ENCODE results near the gene IFT80.
A peak's percentile ranks its signal among the peaks of the same experiment; 100 is the strongest.
"Not testable (repeated sequence)": the region's sequence is repeated elsewhere in the genome, so short reads cannot be mapped to it uniquely, and the experiment has no call there.

The IFT80 gene

DNA sequence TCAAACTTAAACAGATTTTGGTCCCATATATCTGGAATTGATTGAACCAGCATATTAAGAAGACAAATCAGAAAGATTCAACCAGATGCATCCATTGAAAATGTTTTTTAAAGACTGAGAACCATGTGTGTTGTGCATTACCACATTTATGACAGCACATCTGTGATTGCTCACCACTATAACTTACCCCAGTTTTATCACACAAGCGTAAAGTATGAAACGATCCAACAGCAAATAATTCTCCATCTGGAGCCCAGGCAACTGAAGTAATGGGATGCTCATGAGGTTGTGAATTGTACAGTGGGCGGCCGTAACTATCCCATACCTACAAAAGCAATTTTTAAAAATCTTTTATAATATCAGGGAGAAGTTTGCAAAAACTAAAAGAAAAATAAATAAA lies 43.2 kb downstream of the IFT80 start:
- DNase-seq = no peak

DNA sequence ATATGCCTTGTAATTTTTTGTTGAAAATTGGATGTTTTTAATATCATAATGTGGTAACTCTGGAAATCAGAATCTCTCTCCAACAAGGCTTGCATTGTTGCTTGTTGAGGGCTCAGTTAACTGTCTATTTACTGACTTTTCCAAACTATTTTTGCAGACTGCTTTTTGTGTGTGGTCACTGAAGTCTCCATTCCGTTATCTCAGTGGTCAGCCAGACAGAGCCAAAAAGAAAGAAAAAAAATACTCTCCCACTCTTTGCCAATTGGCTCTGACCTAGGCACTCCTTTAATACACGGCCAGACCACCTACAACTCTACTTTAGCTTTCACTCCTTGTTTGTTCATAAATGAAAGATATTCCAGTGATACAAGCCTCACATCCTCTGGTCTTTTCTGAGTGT lies 52.5 kb downstream of the IFT80 start:
- DNase-seq = no peak

DNA sequence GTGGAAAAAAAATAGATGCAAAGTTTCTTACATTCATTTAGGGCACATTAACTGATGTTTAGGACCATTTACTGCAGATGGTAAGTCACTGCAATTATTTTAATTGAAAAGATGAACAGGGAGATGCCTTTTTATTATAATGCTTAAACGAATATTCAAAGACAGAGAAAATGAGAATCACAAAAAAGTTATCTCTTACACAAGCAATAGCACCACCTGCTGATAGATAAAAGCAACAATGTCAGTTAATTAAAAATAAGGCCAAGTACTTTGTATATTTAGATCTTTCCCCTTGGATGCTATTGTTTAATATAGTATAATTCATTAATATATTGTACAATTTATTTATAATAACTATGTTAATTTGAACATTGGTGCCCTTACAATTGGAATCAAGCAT lies 55.9 kb downstream of the IFT80 start:
- DNase-seq = no peak

DNA sequence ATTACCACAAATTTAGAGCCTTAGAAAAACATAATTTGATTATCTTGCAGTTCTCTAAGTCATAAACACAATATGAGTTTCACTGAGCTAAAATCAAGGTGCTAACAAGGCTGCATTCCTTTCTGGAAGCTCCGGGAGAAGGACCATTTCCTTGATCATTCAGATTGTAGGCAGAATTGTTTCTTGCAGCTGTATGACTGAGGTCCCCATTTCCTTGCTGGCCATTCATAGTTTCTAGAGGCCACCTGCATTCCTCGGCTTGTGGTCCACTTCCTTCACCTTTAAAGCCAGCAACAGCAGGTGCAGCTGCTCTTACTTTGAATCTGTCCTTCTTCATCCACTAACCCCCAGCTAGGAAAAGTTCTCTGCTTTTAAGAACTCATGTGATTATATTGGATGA lies 58.7 kb downstream of the IFT80 start:
- DNase-seq = no peak

DNA sequence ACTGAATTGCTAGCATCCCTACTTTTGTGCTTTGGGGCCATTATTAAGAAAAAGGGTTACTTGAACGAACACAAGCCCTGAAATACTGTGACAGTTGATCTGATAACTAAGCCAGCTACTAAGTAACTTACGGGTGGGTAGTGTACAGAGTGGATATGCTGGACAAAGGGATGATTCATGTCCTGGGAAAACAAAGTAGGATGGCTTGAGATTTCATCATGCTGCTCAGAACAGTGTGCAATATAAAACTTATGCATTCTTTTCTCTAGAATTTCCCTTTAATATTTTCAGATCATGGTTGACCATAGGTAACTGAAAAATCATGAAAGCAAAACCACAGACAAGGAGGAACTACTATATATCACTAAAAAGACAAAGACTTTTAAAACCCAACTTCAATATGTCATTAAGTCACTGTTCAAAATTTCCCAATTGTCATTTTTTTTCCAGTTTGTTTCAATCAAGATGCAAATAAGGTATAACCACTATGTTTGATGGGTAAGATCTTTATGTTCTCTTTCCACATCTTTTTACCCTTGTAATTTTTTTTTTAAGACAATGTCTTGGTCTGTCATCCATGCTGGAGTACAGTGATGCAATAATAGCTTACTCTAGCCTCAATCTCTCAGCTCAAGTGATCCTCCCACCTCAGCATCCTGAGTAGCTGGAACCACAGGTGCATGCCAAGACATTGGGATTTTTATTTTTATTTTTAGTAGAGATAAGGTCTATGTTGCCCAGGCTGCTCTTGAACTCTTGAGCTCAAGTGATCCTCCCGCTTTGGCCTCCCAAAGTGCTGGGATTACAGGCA lies 67.7 kb downstream of the IFT80 start:
- no peak for DNase-seq

DNA sequence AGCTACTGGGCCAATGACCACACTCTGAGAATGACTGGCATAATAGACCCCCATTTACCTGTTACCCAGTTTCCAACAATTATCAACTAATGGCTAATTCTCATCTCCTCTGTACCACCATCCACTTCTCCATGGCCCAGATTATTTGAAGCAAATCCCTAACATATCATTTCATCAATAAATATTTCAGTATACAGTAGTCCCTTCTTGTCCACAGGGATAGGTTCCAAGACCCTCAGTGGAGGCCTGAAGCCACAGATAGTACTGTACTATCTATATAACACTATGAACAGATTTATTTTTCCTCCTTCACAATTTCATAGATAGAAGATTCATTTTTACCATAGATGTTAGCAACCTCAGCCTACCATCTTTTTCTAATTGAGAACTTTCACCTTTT lies 68.3 kb downstream of the IFT80 start:
- DNase-seq = no peak

DNA sequence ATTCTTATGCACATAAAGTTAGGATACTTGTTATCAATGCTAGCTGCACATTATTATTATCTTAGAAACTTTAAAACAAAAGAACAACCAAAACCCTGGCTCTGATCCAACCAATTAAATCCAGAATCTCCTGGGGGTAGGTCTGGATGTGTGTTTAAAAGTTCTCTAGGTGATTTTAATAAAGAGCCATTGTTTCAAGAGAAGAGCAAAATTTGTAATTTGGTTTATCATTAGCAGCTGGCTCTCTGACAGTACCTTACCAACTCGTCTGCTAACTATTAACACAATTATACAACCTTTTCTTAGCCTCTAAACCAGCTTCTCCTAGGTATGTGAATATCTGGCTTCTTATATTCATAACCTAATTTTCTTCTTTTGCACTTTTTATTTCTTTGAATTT lies 68.9 kb downstream of the IFT80 start:
- DNase-seq = no peak

DNA sequence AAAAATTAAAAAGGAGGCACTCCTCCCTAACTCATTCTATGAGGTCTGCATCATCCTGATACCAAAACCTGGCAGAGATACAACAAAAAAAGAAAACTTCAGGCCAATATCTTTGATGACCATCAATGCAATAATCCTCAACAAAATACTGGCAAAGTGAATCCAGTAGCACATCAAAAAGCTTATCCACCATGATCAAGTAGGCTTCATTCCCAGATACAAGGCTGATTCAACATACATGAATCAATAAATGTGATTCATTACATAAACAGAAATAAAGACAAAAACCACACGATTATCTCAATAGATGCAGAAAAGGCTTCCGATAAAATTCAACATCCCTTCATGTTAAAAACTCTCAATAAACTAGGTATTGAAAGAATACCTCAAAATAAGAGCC lies 72.7 kb downstream of the IFT80 start:
- DNase-seq = not testable (repeated sequence)

DNA sequence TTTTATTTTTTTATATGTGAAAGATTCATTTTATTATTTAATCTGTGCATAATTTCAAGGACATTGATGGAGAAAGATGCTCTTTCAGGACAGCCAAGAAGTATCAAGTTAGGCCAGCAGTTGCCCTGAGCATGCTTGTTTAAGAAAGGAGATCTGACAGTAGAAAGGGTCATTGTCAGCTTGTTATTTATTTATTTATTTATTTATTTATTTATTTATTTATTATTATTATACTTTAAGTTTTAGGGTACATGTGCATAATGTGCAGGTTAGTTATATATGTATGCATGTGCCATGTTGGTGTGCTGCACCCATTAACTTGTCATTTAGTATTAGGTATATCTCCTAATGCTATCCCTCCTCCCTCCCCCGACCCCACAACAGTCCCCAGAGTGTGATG lies 77.2 kb downstream of the IFT80 start:
- DNase-seq = not testable (repeated sequence)

DNA sequence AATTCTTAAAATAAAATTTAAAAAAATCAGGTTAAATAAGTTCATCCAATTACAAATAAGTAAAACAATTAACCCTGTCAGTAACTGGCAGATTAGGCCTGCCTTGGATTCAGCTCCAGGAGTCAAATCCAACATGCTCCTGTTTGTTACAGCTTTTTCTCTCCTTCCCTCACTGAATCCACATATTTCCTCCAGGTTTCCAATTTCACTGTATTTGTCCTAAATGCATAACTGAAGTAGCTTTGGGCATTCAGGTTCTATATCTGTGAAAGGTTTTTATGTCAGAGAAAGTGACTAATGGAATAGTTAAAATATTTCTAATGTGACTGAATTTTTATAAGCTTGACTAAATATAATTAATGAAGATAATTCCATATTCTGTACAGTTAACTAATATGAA lies 79.7 kb downstream of the IFT80 start:
- no peak for DNase-seq

DNA sequence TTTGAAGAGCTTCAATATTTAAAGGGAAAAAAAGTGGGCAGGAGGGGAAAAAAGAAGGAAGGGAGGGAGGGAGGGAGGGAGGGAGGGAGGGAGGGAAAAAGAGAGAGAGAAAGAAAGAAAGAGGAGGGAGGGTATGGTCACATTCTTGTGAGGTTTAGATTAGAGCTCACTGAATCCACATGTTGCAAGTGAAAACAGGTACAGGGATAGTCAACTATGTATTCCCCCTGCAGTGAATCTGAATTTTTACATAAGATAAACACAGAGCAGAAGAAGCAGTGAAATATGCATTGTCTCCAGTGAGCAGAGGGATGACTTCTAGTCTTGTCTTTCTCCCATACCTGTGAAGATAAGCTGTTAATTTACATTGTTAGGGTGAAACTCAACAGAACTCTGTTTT lies 84.0 kb downstream of the IFT80 start:
- no peak for DNase-seq

DNA sequence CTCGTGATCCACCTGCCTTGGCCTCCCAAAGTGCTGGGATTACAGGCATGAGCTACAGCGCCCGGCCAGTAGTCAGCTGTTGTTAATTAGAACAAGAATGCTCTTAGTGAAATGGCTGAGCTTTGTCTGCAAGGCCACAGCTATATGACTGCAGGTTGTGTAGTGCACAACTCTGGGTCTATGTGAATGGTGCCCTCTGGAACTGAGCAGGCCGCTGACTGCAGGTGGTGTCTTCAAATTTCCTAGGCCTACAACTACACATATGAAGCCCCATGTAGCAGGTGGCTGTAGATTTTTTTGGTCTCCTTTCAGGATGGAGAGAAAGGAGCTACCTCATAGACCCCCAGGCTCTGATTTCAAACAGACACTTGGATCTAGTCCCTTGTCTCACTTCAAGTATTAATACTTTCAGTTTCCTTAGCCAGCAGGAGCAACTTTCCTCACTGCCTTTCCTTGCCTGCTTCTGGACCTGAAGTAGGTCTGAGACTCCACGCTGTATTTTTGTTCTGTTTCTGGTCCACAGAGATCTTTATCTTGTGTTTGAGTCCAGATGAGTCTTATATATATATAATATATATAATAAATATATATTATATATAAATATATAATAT lies 86.9 kb downstream of the IFT80 start:
- peak; percentile 1 for DNase-seq

DNA sequence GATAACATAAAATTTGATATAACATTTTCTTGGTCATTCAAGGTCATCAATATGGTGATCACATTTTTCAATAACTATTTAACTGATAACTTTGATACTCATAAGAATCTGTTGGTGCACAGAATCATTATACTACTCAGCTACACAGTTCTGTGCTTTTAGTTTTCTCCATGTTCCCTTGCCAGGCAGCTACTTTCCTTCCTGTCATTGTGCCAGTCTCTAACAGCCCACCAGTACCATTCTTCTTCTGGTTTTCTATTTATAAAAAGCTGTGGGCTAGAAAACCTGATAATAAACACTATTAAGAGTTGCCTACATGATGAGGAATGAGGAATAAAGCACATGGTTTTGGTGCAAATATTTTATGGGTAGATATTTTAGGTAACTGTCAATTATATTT lies 96.2 kb downstream of the IFT80 start:
- DNase-seq = no peak

DNA sequence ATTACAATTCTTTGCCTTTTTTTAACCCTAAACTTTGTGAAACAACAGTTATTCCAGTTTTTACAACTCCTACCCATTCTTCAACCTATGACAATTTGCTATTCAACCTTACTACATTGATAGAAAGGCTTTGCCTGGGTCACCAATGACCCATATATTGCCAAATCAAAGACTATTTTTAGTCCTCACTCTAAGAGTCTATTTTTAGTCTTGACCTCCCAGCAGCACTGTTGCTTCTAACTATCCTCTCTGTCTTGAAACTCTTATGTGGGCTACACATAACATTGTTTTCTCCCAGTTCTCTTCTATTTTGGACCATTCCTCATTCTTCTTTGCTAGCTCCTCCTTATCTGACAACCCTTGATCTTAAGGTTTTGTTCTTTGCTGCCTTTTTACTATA lies 102.4 kb downstream of the IFT80 start:
- no peak for DNase-seq

DNA sequence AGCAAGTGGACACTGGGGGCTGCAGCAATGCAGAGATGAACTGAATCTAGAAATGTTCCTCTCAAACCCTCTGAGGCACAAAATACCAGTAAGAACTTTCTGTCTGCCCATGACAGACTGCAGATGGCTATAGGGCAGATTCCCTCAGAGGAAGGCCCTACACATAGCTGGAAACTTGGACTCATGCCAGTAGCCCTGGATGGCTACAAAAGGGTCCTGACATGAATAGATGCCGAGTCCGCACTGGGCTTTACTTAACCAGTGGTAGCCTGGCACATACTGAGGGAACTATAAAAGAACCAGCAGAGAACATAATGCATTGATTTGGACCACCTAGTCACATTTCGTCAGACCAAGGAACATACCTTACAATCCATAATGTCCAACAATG lies 107.1 kb downstream of the IFT80 start:
- no peak for DNase-seq

DNA sequence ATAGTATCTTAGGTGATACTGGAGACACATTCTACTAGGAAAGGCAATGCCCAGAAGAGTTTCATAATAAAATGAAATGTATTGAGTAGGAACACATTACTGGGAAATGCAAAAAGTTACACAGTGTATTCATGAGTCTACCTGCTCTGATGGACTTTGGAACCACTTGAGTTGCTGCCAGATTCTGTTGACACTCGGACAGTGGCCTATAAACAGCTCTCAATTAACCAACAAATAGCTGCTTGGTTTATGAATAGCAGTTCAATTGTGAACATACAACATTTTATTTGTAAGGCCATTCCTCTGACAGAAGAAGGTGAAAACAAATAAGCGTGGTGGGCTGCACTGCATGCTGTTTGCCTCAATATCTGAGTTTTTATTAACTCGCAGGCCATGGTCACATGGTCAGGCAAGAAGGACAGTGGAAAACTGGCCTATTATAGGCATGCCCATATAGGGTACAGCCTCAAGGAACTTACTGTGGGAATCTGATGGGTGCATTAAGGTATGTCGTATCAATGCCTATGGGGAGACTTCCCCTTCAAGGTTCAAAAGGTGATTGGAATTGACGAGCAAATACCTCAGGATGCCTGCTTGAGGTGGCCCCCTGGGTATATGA lies 107.6 kb downstream of the IFT80 start:
- no peak for DNase-seq

DNA sequence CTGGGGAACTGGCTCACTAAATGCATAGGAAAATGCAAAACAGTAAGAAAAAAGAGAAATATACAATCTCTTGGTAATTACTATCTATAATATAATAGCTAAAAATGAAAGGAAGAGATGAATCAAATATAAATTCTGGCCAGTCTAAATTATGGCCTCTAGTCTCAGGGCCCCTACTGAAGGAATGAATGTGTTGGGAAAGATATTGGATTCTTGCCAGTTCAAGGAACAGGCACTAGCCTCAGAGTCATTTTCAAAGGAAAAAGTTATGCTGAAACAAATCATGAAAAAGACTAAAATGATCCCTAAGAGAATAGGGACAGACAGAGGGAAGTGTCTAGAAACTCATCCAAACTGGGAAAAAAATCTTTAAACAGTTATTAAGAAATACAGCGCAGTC lies 111.4 kb downstream of the IFT80 start:
- no peak for DNase-seq

DNA sequence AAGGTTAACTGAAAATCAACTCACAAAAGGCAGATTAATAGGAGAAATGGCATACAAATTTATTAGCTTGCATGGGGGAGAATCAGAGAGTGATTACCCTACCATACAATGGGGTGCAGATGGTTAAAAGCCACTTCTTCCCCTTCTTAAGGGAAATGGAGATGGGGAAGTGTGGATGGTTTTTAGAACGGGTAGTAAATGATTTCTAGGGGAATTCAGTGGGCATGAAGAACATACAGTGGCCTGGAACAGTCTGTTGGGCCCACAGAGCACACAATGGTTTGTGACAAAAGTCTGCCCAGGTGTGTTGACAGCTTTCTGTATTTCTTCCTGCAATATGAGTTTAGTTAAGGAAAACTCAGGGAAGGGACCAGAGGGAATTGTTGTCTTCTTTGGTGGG lies 112.8 kb downstream of the IFT80 start:
- no peak for DNase-seq

DNA sequence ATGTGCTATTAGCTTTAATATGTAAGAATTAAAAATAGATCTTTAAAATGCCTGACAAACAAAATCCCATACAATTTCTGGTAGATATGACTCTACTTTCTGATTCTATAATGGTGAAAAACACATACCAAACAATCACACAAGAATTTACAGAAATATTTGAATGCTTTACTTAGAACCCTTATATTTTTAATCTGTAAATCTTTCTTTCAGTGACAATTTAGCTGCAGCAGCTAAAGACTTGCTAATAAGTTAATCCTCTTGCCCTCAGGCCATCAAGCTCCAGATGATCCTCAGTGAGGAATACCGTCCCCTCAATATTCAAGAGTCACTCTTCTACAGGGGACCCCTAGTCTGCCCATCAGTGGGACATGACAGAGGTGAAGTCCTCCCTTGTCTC lies 118.2 kb downstream of the IFT80 start:
- DNase-seq = no peak

DNA sequence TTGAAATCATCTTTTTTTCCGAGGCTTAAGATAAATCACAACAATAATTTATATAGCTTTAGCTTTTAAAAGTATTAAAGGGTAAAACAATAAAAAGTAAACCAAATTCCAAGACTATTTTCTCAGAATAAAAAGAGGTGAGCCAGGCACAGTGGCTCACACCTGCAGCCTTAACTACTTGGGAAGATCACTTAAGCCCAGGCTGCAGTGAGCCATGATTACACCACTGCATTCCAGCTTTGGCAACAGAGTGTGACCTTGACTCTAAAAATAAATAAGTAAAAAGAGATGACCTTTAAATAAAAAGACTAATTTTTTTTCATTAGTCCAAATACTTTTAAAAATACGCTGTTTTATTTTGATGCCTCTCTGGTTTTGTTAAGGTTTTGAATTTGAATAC lies 119.4 kb downstream of the IFT80 start:
- DNase-seq = no peak

DNA sequence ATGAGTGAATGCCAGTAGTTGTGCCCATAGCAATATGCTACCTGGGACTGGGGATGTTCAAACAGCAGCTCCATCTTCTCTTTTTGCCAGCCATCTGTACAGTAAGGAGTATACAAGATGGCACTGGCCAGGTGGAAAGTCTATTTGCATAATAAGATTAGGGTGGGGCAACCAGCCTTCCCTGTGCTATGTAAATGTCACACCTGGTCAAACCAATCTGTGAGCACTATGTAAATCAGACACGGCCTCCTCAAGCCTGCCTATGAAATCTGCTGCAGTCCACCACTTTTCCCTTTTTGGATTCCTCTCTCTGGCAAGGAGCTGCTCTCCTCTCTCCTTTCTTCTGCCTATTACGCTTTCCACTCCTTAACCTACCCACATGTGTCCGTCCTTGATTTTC lies 120.8 kb downstream of the IFT80 start:
- DNase-seq = no peak

DNA sequence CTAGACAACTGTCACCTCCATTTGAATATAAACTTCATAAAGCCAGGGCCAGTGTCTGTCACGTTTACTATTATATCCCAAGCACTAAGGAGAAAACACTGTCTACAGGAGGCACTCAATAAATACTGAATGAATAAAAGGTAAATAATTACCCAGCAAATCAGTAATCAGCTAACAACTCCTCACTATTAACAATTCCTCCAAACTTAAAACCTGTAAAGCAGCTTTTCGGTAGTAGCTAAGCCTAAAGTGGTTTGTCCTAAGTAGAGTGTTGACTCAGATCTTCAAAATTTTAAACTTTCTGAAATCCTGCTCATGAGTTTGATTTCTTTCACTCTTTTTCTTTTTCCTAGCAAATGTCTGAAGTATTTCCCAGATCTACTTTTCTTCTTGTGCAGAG lies 133.9 kb downstream of the IFT80 start:
- DNase-seq = no peak

DNA sequence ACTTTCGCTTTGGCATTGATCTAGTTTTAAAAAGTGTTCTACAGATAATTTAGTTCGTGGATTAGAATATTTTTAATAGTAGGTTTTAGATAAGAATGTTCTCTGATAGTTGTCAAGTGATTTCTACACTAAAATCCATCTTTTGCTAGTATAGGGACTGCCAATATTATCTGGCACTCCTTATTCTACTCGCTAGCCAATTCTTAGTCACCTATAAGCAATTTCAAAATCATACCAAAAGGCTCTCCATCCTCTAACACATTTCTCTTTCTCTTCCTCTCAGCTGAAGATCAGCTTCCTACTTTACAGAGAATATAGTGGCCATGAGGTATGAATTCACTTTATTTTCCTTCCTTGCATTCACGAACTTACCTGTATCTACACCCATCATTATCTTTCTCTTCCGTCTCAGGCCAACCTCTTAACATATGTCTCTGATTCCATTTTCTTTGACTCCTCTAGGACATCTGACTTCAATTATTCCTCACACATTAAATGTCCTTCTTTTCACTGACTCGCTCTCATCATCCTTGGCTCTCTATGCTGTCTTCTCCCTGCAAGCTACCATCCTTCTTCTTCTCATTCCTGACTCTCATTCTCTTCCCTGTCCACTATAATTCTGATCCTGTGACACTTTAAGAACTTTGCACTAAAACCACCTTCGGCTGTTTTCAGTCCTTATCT lies 138.3 kb downstream of the IFT80 start:
- DNase-seq = no peak

DNA sequence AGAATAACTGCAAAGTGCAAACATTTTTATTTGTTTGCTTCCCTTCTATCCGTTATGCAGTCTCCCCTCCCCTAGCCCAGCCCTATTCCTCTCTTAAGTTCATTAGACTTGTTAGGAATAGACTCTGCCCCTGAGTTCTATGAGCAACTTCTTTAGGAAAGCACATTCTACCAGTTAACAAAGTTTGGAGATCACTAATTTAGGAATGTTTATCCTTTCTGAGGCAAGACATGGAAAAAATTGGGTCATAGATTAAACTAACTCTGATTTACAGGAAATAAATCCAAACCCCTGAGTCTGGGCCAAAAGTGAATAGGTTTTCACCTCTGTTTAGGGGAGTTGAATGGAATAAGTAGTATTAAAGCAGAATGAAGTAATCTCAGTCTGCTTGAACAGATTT lies 139.4 kb downstream of the IFT80 start:
- no peak for DNase-seq

Data from activated CD4-positive, alpha-beta T cell treated with anti-CD3 and anti-CD28 coated beads, Interleukin-2, Interleukin-6, amounts not matched to agents 100 ng/mL and 50 ng/mL, durations not matched to agents 16 hours and 8 hours (primary cell).